Renal pelvis (tissue), 12 donors: ENCODE data around the gene FOXE3. TPM values are rescaled to one million over a fixed set of nuclear protein-coding genes. Genes with fewer than 3 reads are reported as not detected.

Experiments
- DNase-seq: peaks from one replicate; pipeline ENCODE4 v3.0.0-alpha.2; 2013
- long read RNA-seq, 16 experiments: transcript quantifications; one replicate each; lab custom pipeline, GENCODE V29; 2026
- polyA plus RNA-seq, 3 donors: library from polyadenylated mRNA; unstranded; fragments of 120-200 nt; gene quantifications; one replicate each; pipeline ENCODE4 v1.2.1, GENCODE V29; 2013; ENCODE audit not compliant: insufficient read length in 3 of 3

FOXE3 gene
- polyA plus RNA-seq: under 1 TPM; 0.28 to 0.43 (median 0.30) TPM
- long read RNA-seq, donor 1: 0 reads
- long read RNA-seq, donor 2: 0 reads
- long read RNA-seq, donor 3: 0 reads
- long read RNA-seq, donor 4: 0 reads
- long read RNA-seq, donor 5: 0 reads
- long read RNA-seq, donor 6, partial matches to known transcripts: 0 of 2 reads
- long read RNA-seq, donor 6, other reads (novel, unspliced or antisense): 0 of 2 reads
- long read RNA-seq, donor 7, partial matches to known transcripts: 0 of 1 reads
- long read RNA-seq, donor 7, other reads (novel, unspliced or antisense): 0 of 1 reads
- long read RNA-seq, donor 8: 0 reads
- long read RNA-seq, donor 9: 0 reads
- long read RNA-seq, donor 10: 0 reads
- long read RNA-seq, donor 11: 0 reads
- long read RNA-seq, donor 12: 0 reads
- long read RNA-seq, donor 13: 0 reads
- long read RNA-seq, donor 14: 0 reads
- long read RNA-seq, donor 15: 0 reads
- long read RNA-seq, donor 16: 0 reads

GRCh38 chr1:47415728-47416318 lies at the start of gene FOXE3:
Gene FOXE3 (plus strand): TSS chr1:47416285. CDS start chr1:47416316, 31 bp downstream.
- DNase-seq: no peak

GRCh38 chr1:47367651-47368050 lies 48.4 kb upstream of the FOXE3 start:
- DNase-seq: no peak

DNA sequence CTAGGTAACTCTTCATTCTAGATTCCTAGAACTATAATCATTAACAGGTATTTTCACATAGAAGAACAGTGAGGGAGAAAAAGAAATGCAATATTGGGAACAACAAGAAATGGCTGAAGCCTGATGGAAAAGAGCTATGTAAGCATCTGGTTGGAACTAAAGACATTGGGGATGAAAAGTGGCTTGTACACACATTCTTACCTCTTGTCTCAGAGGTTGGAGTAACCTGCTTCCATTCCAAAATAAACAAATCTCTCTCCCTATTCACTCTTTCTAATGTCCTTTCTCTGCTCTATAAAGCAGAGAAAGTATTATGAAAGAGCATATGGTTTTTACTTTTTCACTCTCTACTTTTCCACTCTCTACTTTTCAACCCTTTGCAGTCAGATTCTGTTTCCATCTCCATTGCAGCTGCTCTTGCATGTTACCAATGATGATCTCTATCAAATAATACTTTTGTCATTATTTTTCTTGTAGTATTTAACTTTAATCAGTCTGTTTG lies 45.0 kb upstream of the FOXE3 start:
- DNase-seq: no peak

GRCh38 chr1:47374501-47374900 lies 41.6 kb upstream of the FOXE3 start:
- DNase-seq: no peak

DNA sequence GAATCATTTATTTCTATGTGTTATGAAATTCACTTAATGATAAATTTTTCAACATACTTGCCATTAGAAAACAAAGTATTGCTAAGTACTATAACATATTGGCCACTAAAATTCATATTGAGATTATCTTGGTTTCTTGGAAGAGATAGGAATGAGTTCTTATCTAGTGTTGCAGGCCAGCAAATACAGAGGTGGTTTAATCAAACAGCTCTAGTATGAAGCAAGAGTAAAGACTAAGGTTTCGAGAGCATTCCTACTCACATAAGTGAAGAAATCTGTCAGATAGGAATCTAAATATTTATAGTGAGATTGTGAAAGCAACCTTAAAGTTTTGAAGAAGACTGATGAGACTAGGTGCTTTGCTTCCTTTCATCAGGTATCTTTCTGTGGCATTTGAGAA lies 37.9 kb upstream of the FOXE3 start:
- DNase-seq: no peak

GRCh38 chr1:47380699-47381098 lies 35.4 kb upstream of the FOXE3 start:
- DNase-seq: no peak

GRCh38 chr1:47382399-47382983 lies 33.6 kb upstream of the FOXE3 start:
- DNase-seq: no peak

GRCh38 chr1:47384083-47384482 lies 32.0 kb upstream of the FOXE3 start:
- no peak for DNase-seq

GRCh38 chr1:47385020-47385419 lies 31.1 kb upstream of the FOXE3 start:
- DNase-seq: no peak

- no peak for DNase-seq
These were observed 29.8 kb upstream of the FOXE3 start for GRCh38 chr1:47386268-47386667.

DNA sequence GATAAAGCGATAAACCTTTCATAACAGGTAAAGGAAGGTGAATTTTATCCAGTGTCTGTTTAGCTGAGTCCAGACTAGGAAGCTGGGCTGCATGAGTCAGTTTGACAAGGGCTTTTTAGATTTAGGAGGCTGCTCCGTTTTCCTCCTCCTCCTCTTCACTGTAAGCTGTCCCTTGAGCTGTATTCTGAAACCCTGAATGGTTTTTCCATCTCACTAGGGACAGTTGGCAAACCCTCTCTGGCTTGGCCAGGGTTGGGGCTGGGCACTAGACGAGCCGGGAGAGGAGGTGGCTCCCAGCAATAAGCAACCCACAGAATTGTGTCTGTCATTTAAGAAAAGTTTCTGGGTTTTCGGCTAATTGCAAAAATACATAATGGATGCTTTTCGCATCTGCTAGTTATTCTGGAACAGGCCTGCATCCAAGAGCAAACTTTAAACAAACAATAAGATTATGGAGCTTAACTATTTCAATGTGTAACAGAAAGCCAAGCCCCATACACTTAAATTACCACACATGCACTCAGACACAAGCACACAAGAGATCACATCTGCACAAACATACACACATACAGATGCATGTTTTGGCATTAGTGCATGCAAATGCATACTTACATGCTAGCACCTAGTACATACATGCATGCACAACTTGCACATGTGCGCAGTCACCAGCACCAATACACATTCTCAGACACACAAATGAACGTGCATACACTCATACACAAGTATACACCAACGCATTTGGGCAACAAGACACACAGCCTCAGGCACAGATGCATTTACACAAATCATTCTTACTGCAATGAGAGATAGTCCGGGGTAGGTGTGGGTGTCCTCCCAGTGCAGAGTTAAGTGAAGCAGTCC lies 27.8 kb upstream of the FOXE3 start:
- no peak for DNase-seq

DNA sequence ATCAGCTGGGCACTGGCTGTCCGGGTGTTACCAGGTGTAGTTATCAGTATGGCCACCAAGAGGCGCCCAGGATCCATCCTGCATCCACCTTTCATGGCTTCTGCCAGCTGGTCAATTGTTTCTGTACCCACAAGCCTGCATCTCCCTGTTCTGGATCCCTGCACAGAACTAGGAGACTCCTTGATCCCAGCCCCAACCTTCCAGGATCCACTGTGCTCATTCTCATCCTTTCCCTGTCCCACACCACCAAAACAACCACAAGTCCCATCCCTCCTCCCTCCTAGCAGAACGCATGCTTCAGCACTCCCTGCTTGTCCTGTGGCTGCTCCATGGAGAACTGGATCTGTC lies 27.2 kb upstream of the FOXE3 start:
- DNase-seq: peak; percentile 57

GRCh38 chr1:47389731-47390130 lies 26.4 kb upstream of the FOXE3 start:
- DNase-seq: no peak

- no peak for DNase-seq
These were observed 25.2 kb upstream of the FOXE3 start for GRCh38 chr1:47390843-47391242.

- no peak for DNase-seq
These were observed 22.9 kb upstream of the FOXE3 start for GRCh38 chr1:47393141-47393540.

DNA sequence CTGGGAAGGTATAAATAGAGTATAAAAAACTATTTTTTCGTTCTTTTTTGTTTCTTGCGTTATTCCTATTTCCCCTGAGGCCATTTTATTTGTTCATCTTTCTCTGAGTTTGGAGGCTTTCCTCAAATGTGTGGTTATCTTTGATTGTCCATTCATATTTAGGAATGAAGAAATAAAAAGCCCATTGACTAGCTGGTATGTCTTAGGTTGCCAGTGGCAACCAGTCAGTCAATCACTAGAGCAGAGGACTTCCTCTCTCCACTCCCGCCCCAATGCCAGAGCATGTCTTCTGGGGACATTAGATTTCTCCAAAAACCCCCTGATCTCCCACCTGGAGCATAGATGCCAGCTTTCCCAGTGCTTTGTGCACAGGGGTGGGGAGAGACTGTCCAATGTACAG lies 20.7 kb upstream of the FOXE3 start:
- DNase-seq: no peak

- no peak for DNase-seq
These were observed 19.4 kb upstream of the FOXE3 start for GRCh38 chr1:47396671-47397196.

GRCh38 chr1:47399138-47399845 lies 16.8 kb upstream of the FOXE3 start:
- DNase-seq: no peak

- no peak for DNase-seq
These were observed 16.3 kb upstream of the FOXE3 start for GRCh38 chr1:47399846-47400155.

GRCh38 chr1:47401761-47402160 lies 14.3 kb upstream of the FOXE3 start:
- no peak for DNase-seq

DNA sequence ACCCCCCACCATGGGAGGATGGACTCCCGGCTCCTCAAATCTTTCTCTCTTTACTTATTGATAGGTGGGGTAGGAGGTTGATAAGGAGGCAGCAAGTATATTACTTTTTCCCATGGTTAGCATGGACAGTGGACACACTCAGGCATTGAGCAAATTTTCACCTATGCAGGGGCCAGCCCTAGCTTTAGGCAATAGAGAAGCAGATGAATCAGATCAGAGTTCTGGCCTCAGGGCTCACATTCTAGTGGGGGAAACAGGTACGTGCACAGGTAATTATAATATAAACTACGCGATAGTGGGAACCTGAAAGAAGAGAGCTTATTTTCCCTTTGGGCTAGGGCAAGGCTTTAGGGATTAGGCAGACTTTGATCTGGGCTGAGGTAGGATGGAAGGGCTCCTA lies 13.5 kb upstream of the FOXE3 start:
- DNase-seq: no peak
